Measurements from ENCODE around the gene COX7A2.

Gene COX7A2

DNA sequence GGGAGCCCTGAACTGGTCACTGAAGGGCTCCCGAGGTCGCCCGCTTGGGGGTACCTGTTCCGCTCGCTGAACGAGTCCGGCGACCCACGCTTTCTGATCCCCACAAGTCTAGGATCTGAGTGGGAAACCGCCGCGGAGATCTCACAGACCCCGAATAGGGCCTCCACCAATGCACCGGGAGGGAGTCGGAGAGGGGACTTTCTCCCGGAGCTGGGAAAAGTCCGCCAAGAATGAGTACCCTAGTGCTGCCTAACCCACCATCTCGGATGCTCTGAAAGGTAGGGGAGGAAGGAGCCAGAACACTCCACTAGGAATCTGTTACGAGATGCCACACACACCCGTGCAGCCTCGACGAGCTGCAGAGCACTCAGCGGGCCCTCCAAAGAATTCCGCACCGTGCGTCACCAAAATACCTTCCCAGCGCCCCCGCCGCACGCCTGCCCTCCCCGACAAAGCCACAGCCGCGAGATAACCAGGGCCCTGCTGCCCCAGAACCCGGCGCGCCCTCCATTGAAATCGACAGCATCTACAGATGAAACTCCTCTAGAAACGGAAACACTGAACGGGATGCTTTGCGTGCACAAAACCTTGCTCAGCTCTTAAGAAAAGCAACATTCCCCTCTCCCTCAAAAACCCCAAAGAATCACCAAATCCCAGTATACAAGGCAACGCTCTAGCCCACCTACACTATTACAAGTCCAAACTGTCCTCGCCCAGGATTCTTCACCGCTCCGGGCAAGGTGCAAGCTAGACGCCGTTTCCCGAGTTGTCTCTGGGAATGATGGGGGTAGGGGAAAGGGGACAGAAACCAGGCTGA lies 38.4 kb downstream of the COX7A2 start:
- no peaks in the 10 kb centered on the region for H3K36me3 ChIP-seq (replicated peaks; ENCODE audit: insufficient read depth, low read length)
- H3K9ac ChIP-seq (ENCODE audit: low read length) = no peak overlapping the region
- H4K20me1 ChIP-seq (ENCODE audit: insufficient read depth, low read length) = no peaks in the 10 kb centered on the region
- no peaks in the 10 kb centered on the region for H3K9me2 ChIP-seq (replicated peaks; ENCODE audit: insufficient read depth, low read length)
- H3K4me1 ChIP-seq (ENCODE audit: low read length) = peaks cover 4% of the 10 kb centered on the region; the same call in 1 of the 2 replicates
- peak overlapping the region; percentile 68 for H3K4me2 ChIP-seq (ENCODE audit: low read depth, low read length)
- H3F3A ChIP-seq (ENCODE audit: insufficient read depth, low read length) = no peaks in the 10 kb centered on the region
- H3K4me3 ChIP-seq (ENCODE audit: low read length) = peak overlapping the region; percentile 44
- H2AFZ ChIP-seq (ENCODE audit: low read length) = peak overlapping the region; percentile 37
- no peaks in the 10 kb centered on the region for H3K9me3 ChIP-seq (replicated peaks; ENCODE audit: insufficient read depth, low read length)
- TF ChIP-seq EZH2 (optimal IDR thresholded peaks at IDR 0.05; ENCODE audit: low read depth, low read length) = no peak
- TF ChIP-seq EZH2phosphoT487 (IDR thresholded peaks at IDR 0.05; ENCODE audit: low read length) = no peak
- H3K27me3 ChIP-seq (replicated peaks; ENCODE audit: insufficient read depth, low read length) = peaks cover 29% of the 10 kb centered on the region
- H3K27ac ChIP-seq (ENCODE audit: low read length) = no peak overlapping the region
- H3K79me2 ChIP-seq (ENCODE audit: low read length) = no peaks in the 10 kb centered on the region
- peak; percentile 39 for DNase-seq

GRCh38 chr6:75204217-75204958 lies 39.2 kb downstream of the COX7A2 start:
- Histone ChIP-seq H3F3A (ENCODE audit: insufficient read depth, low read length) (no peaks in the 10 kb centered on the region), H3K9me3 (replicated peaks; ENCODE audit: insufficient read depth, low read length) (no peaks in the 10 kb centered on the region), H2AFZ (ENCODE audit: low read length) (peak overlapping the region; percentile 28), H3K9ac (ENCODE audit: low read length) (no peak overlapping the region), H3K4me2 (ENCODE audit: low read depth, low read length) (peak overlapping the region; percentile 68), H3K27ac (ENCODE audit: low read length) (no peak overlapping the region), H3K9me2 (replicated peaks; ENCODE audit: insufficient read depth, low read length) (no peaks in the 10 kb centered on the region), H3K79me2 (ENCODE audit: low read length) (no peaks in the 10 kb centered on the region), H3K4me1 (ENCODE audit: low read length) (peaks cover 4% of the 10 kb centered on the region; the same call in 1 of the 2 replicates), H3K27me3 (replicated peaks; ENCODE audit: insufficient read depth, low read length) (peaks cover 29% of the 10 kb centered on the region), H3K4me3 (ENCODE audit: low read length) (peak overlapping the region; percentile 44), H4K20me1 (ENCODE audit: insufficient read depth, low read length) (no peaks in the 10 kb centered on the region), H3K36me3 (replicated peaks; ENCODE audit: insufficient read depth, low read length) (no peaks in the 10 kb centered on the region)
- TF ChIP-seq, protein P1, sequence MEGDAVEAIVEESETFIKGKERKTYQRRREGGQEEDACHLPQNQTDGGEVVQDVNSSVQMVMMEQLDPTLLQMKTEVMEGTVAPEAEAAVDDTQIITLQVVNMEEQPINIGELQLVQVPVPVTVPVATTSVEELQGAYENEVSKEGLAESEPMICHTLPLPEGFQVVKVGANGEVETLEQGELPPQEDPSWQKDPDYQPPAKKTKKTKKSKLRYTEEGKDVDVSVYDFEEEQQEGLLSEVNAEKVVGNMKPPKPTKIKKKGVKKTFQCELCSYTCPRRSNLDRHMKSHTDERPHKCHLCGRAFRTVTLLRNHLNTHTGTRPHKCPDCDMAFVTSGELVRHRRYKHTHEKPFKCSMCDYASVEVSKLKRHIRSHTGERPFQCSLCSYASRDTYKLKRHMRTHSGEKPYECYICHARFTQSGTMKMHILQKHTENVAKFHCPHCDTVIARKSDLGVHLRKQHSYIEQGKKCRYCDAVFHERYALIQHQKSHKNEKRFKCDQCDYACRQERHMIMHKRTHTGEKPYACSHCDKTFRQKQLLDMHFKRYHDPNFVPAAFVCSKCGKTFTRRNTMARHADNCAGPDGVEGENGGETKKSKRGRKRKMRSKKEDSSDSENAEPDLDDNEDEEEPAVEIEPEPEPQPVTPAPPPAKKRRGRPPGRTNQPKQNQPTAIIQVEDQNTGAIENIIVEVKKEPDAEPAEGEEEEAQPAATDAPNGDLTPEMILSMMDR (IDR thresholded peaks at IDR 0.05; ENCODE audit: low read length) = peak; percentile 73
- no peak for TF ChIP-seq EZH2phosphoT487 (IDR thresholded peaks at IDR 0.05; ENCODE audit: low read length)
- TF ChIP-seq EZH2 (optimal IDR thresholded peaks at IDR 0.05; ENCODE audit: low read depth, low read length) = no peak
- DNase-seq = peak; percentile 63

DNA sequence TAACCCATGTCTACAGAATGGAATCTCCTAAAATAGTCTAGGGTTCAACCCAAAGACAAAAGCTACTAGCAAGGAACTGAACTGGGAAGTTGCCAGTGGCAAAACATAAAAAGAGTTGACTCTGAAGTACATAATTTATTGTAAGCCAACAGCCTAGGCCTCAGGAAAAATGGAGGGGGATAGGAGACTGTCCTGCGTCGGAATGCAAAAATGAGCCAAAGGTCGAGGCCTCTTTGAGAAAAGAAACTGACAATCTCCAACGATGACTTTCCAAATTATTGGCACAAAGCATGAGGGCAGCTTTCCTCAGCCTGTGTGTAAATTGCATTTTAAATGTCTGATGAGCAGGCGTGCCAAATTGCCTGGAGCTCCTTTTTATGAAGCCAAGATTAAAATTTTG lies 39.9 kb downstream of the COX7A2 start:
- Histone ChIP-seq H3K9ac (ENCODE audit: low read length) (no peak overlapping the region), H3F3A (ENCODE audit: insufficient read depth, low read length) (no peaks in the 10 kb centered on the region), H3K27ac (ENCODE audit: low read length) (no peak overlapping the region), H4K20me1 (ENCODE audit: insufficient read depth, low read length) (no peaks in the 10 kb centered on the region), H3K79me2 (ENCODE audit: low read length) (no peaks in the 10 kb centered on the region), H2AFZ (ENCODE audit: low read length) (peak overlapping the region; percentile 28; the same call in 1 of the 2 replicates), H3K27me3 (replicated peaks; ENCODE audit: insufficient read depth, low read length) (peaks cover 29% of the 10 kb centered on the region), H3K4me2 (ENCODE audit: low read depth, low read length) (peak overlapping the region; percentile 68; the same call in 1 of the 2 replicates), H3K4me3 (ENCODE audit: low read length) (no peak overlapping the region), H3K9me2 (replicated peaks; ENCODE audit: insufficient read depth, low read length) (no peaks in the 10 kb centered on the region), H3K4me1 (ENCODE audit: low read length) (peaks cover 4% of the 10 kb centered on the region; the same call in 1 of the 2 replicates), H3K9me3 (replicated peaks; ENCODE audit: insufficient read depth, low read length) (no peaks in the 10 kb centered on the region), H3K36me3 (replicated peaks; ENCODE audit: insufficient read depth, low read length) (no peaks in the 10 kb centered on the region)
- TF ChIP-seq EZH2phosphoT487 (IDR thresholded peaks at IDR 0.05; ENCODE audit: low read length) (no peak), EZH2 (optimal IDR thresholded peaks at IDR 0.05; ENCODE audit: low read depth, low read length) (no peak)
- TF ChIP-seq, protein P1 (IDR thresholded peaks at IDR 0.05; ENCODE audit: low read length) = no peak
- DNase-seq = no peak
